K562 (cell line): ENCODE results near the gene FAM193A. TPM values are rescaled to one million over a fixed set of nuclear protein-coding genes. Genes with fewer than 3 reads are reported as not detected.
A peak's percentile ranks its signal among the peaks of the same experiment; 100 is the strongest.

Source experiments
- CBX2 ChIP-seq: fragments of 200-600 bp; sonication (generic); IDR thresholded peaks from one replicate; pipeline ENCODE4 v1.6.1; 2012; ENCODE audit warnings: mild to moderate bottlenecking, low read length, inconsistent platforms; ENCODE audit not compliant: insufficient read depth, poor library complexity, severe bottlenecking
- E2F3 ChIP-seq: fragments of 250-450 bp; sonication (Bioruptor Pico); IDR thresholded peaks from 2 replicates; pipeline ENCODE4 v1.4.0; 2020; ENCODE audit warnings: mild to moderate bottlenecking
- ELF2 ChIP-seq: fragments of 250-450 bp; sonication (Bioruptor Pico); IDR thresholded peaks from 2 replicates; pipeline ENCODE4 v1.5.0; 2021; ENCODE audit warnings: mild to moderate bottlenecking
- FOS ChIP-seq: IDR thresholded peaks from 3 replicates; pipeline ENCODE4 v1.6.1; 2011; ENCODE audit not compliant: insufficient read length; ENCODE audit errors: extremely low read depth
- KAT7 ChIP-seq: sonication (generic); formaldehyde crosslinking; IDR thresholded peaks from 2 replicates; pipeline ENCODE4 v1.8.0; 2022; ENCODE audit warnings: missing genetic modification reagents, mild to moderate bottlenecking, borderline replicate concordance
- KDM1A ChIP-seq, 2 experiments: fragments of 450-650 bp; IDR thresholded peaks; 2 replicates each; pipeline ENCODE4 v1.6.1; 2016; ENCODE audit warnings: mild to moderate bottlenecking in 2 of 2
- MXI1 ChIP-seq: IDR thresholded peaks from 2 replicates; pipeline ENCODE4 v1.6.1; 2011; ENCODE audit warnings: low read depth, mild to moderate bottlenecking, improper control_type of control experiment, low read length
- MYC ChIP-seq, 2 experiments: fragments of 250-450 bp in 1 of 2; sonication (Bioruptor Pico) in 1 of 2; IDR thresholded peaks; 2 replicates each; pipeline versions ENCODE4 v1.5.1 to v1.6.1; 2012 to 2021; ENCODE audit warnings: low read depth in 2 of 2, borderline replicate concordance in 1 of 2, improper control_type of control experiment in 1 of 2, low read length in 1 of 2, mild to moderate bottlenecking in 1 of 2, moderate library complexity in 1 of 2
- NCOA6 ChIP-seq: fragments of 450-650 bp; IDR thresholded peaks from 2 replicates; pipeline ENCODE4 v1.6.1; 2017; ENCODE audit warnings: mild to moderate bottlenecking
- RBM22 ChIP-seq: fragments of 200-400 bp; formaldehyde crosslinking; IDR thresholded peaks from 2 replicates; pipeline ENCODE4 v1.6.1; 2018; ENCODE audit warnings: low read length, low read depth; ENCODE audit not compliant: poor library complexity, severe bottlenecking
- RBM34 ChIP-seq: fragments of 200-400 bp; formaldehyde crosslinking; IDR thresholded peaks from 2 replicates; pipeline ENCODE4 v1.6.1; 2018; ENCODE audit warnings: low read length, borderline replicate concordance; ENCODE audit not compliant: insufficient read depth
- STAT5A ChIP-seq: IDR thresholded peaks from 2 replicates; pipeline ENCODE4 v1.6.1; 2012; ENCODE audit warnings: low read length, inconsistent platforms, borderline replicate concordance
- ZBTB7A ChIP-seq: IDR thresholded peaks from 2 replicates; pipeline ENCODE4 v1.6.1; 2011; ENCODE audit warnings: low read depth, mild to moderate bottlenecking, low read length, moderate library complexity, borderline replicate concordance; ENCODE audit not compliant: control insufficient read depth
- ZFP30 ChIP-seq: fragments of 250-450 bp; sonication (Bioruptor Pico); IDR thresholded peaks from 2 replicates; pipeline ENCODE4 v1.8.0; 2022; ENCODE audit warnings: moderate library complexity, mild to moderate bottlenecking, inconsistent platforms, borderline replicate concordance
- ZFP36 ChIP-seq: fragments of 150-350 bp; IDR thresholded peaks from 2 replicates; pipeline ENCODE4 v1.6.1; 2018; ENCODE audit warnings: low read length, low read depth; ENCODE audit not compliant: partially characterized antibody
- ZNF175 ChIP-seq: fragments of 200-800 bp; sonication (Bioruptor generic); IDR thresholded peaks from 2 replicates; pipeline ENCODE4 v1.6.1; 2016; ENCODE audit warnings: low read depth, mild to moderate bottlenecking, missing genetic modification characterization, missing compliant biosample characterization
- ZNF583 ChIP-seq: fragments of 250-450 bp; sonication (Bioruptor Pico); IDR thresholded peaks from 2 replicates; pipeline ENCODE4 v1.4.0; 2020
- polyA plus RNA-seq, 8 experiments: library from polyadenylated mRNA; depleted of rRNA in 4 of 8; stranded (reverse) in 5 of 8; unstranded in 3 of 8; fragments of >200 nt; fragmentation: Nextera tagmentation in 2 of 8; fragmentation: Illumina TruSeq in 1 of 8; extraction: Ambion mirVana in 2 of 8; extraction: Trizol in 1 of 8; gene quantifications; 2 replicates each; pipeline versions ENCODE4 v1.2.1 to v1.2.3, GENCODE V29; 2011 to 2014; ENCODE audit warnings: inconsistent platforms in 1 of 8, missing spikeins in 1 of 8
- total RNA-seq, 7 experiments: library from RNA; depleted of rRNA in 6 of 7; stranded (reverse); fragments of >200 nt in 6 of 7; fragmentation: Illumina TruSeq in 2 of 7; extraction: Trizol in 2 of 7; gene quantifications; 2 replicates each; pipeline versions ENCODE4 v1.2.1 to v1.2.3, GENCODE V29; 2011 to 2021; ENCODE audit warnings: low replicate concordance in 1 of 7
- TF ChIP-seq, protein P1 (sequence below): fragments of 250-450 bp; sonication (Bioruptor Pico); IDR thresholded peaks from 2 replicates; pipeline ENCODE4 v1.5.0; 2020; ENCODE audit warnings: mild to moderate bottlenecking
- TF ChIP-seq, protein P2 (sequence below): IDR thresholded peaks from 2 replicates; pipeline ENCODE4 v1.6.1; 2011; ENCODE audit warnings: borderline replicate concordance, low read depth, mild to moderate bottlenecking, moderate library complexity, low read length; ENCODE audit not compliant: insufficient read depth, poor library complexity, severe bottlenecking
- TF ChIP-seq, protein P3 (sequence below): sonication (generic); formaldehyde crosslinking; IDR thresholded peaks from 2 replicates; pipeline ENCODE4 v1.8.0; 2022; ENCODE audit warnings: mild to moderate bottlenecking, missing genetic modification reagents

The FAM193A gene
- total and polyA plus RNA-seq, 9 of the 15 experiments (the other 6 are each of a cell fraction or from before 2014, with no cell fraction given) = 0.46 to 24.6 (median 9.6) TPM

DNA sequence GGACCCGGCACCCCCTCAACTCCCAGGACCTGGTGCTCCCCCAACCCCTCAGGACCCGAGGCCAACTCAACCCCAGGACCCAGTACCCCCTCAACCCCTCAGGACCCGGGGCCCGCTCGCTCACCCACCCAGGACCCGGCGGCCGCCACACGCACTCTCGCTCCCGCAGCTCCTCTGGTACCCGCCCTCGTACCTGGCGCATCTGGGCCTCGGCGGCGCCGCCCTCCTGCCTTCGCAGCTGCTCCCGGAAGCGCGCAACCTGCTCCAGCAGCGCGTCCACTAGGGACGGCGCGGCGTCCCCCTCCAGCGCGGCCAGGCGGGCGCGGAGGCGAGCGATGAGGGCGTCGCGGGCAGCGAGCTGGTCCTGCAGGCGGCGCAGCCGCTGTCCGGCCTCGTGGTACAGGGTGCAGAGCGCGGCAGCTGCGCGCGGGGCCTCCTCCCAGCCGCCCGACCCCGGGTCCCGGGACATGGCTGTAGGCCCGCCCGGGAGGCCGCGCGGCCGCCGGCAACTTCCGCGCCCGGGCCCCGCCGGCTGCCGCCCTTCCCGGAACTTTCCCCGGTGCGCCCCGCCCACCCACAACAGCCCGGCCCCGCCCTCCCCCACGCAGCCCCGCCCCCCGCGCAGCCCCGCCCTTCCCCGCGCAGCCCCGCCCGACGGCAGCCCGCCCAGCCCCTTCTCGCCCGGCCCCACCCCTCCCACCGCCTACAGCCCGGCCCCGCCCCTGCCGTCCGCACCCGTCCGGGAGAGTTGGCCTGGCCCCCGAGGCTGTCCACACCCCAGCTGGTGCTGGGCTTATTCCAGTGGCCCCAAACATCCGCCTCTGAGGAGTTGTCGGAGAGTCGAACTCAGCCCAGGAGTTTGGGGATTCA is 219.6 kb downstream of the FAM193A start, which contains the start of gene TNIP2 (continued):
- TF ChIP-seq KAT7 (0 out of 2 replicates have a peak, but pooled peaks have one; percentile 55), NCOA6 (no peak), STAT5A (0 out of 2 replicates have a peak, but pooled peaks have one; percentile 10), RBM22 (no peak), KDM1A (IDR thresholded peaks at IDR 0.05) (no peak), ELF2 (CRISPR knock-in tag) (peak; percentile 60; the same call in 1 of the 2 replicates), RBM34 (0 out of 2 replicates have a peak, but pooled peaks have one; percentile 58), ZBTB7A (no peak; the same call in 1 of the 2 replicates), FOS (no peak), ZNF583 (CRISPR knock-in tag) (peak; percentile 63; the same call in 1 of the 2 replicates), MXI1 (no peak), ZFP36 (no peak), ZFP30 (CRISPR knock-in tag) (no peak), CBX2 (no peak), MYC (IDR thresholded peaks at IDR 0.05; ENCODE audit: low read depth, low read length) (peak; percentile 93), MYC (CRISPR knock-in tag; IDR thresholded peaks at IDR 0.05; ENCODE audit: borderline replicate concordance, low read depth) (no peak), ZNF175 (CRISPR knock-in tag) (no peak), E2F3 (CRISPR knock-in tag) (peak; percentile 73; the same call in 1 of the 2 replicates)
- TF ChIP-seq, protein P1, sequence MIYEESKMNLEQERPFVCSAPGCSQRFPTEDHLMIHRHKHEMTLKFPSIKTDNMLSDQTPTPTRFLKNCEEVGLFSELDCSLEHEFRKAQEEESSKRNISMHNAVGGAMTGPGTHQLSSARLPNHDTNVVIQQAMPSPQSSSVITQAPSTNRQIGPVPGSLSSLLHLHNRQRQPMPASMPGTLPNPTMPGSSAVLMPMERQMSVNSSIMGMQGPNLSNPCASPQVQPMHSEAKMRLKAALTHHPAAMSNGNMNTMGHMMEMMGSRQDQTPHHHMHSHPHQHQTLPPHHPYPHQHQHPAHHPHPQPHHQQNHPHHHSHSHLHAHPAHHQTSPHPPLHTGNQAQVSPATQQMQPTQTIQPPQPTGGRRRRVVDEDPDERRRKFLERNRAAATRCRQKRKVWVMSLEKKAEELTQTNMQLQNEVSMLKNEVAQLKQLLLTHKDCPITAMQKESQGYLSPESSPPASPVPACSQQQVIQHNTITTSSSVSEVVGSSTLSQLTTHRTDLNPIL (CRISPR knock-in tag) = no peak
- TF ChIP-seq, protein P2, sequence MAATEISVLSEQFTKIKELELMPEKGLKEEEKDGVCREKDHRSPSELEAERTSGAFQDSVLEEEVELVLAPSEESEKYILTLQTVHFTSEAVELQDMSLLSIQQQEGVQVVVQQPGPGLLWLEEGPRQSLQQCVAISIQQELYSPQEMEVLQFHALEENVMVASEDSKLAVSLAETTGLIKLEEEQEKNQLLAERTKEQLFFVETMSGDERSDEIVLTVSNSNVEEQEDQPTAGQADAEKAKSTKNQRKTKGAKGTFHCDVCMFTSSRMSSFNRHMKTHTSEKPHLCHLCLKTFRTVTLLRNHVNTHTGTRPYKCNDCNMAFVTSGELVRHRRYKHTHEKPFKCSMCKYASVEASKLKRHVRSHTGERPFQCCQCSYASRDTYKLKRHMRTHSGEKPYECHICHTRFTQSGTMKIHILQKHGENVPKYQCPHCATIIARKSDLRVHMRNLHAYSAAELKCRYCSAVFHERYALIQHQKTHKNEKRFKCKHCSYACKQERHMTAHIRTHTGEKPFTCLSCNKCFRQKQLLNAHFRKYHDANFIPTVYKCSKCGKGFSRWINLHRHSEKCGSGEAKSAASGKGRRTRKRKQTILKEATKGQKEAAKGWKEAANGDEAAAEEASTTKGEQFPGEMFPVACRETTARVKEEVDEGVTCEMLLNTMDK = peak; percentile 91
- TF ChIP-seq, protein P3, sequence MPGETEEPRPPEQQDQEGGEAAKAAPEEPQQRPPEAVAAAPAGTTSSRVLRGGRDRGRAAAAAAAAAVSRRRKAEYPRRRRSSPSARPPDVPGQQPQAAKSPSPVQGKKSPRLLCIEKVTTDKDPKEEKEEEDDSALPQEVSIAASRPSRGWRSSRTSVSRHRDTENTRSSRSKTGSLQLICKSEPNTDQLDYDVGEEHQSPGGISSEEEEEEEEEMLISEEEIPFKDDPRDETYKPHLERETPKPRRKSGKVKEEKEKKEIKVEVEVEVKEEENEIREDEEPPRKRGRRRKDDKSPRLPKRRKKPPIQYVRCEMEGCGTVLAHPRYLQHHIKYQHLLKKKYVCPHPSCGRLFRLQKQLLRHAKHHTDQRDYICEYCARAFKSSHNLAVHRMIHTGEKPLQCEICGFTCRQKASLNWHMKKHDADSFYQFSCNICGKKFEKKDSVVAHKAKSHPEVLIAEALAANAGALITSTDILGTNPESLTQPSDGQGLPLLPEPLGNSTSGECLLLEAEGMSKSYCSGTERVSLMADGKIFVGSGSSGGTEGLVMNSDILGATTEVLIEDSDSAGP = no peak
